Osteoblast (primary cell): ENCODE measurements around the gene PLSCR4. TPM values are rescaled to one million over a fixed set of nuclear protein-coding genes. Genes with fewer than 3 reads are reported as not detected.

Experiments used
- DNase-seq: peaks from one replicate; pipeline ENCODE4 v3.0.0; 2011; ENCODE audit warnings: low spot score, mixed read lengths; ENCODE audit not compliant: insufficient read length; ENCODE audit errors: missing footprints
- H2AFZ ChIP-seq: 2 replicates; pipeline ENCODE4 v1.6.0; 2011; ENCODE audit warnings: mild to moderate bottlenecking, low read length
- H3K27ac ChIP-seq: 2 replicates; pipeline ENCODE4 v1.5.1; 2011; ENCODE audit warnings: mild to moderate bottlenecking, low read depth, low read length, moderate library complexity
- H3K27me3 ChIP-seq: 2 replicates; pipeline ENCODE4 v1.6.0; 2012; ENCODE audit warnings: mild to moderate bottlenecking, control low read depth, inconsistent platforms, low read length, moderate library complexity; ENCODE audit not compliant: insufficient read depth
- H3K36me3 ChIP-seq: 2 replicates; pipeline ENCODE4 v1.5.1; 2011; ENCODE audit warnings: mild to moderate bottlenecking, low read length, control low read depth, moderate library complexity; ENCODE audit not compliant: insufficient read depth
- H3K4me1 ChIP-seq: 2 replicates; pipeline ENCODE4 v1.5.1; 2011; ENCODE audit warnings: mild to moderate bottlenecking, low read length, control low read depth, moderate library complexity; ENCODE audit not compliant: insufficient read depth
- H3K4me2 ChIP-seq: 2 replicates; pipeline ENCODE4 v1.6.0; 2011; ENCODE audit warnings: mild to moderate bottlenecking, low read length; ENCODE audit not compliant: insufficient read depth
- H3K4me3 ChIP-seq: fragments of 200-600 bp; sonication (generic); 3 replicates; pipeline ENCODE4 v1.5.1; 2012; ENCODE audit warnings: mild to moderate bottlenecking, low read length, inconsistent platforms; ENCODE audit not compliant: insufficient read depth
- H3K79me2 ChIP-seq: 2 replicates; pipeline ENCODE4 v1.6.0; 2012; ENCODE audit warnings: mild to moderate bottlenecking, low read length, control low read depth, inconsistent platforms; ENCODE audit not compliant: insufficient read depth
- H3K9me3 ChIP-seq: 2 replicates; pipeline ENCODE4 v1.5.1; 2011; ENCODE audit warnings: low read depth, low read length, control low read depth
- H4K20me1 ChIP-seq: 2 replicates; pipeline ENCODE4 v1.6.0; 2012; ENCODE audit warnings: mild to moderate bottlenecking, low read length, control low read depth; ENCODE audit not compliant: insufficient read depth
- total RNA-seq: library from RNA; depleted of rRNA; stranded (reverse); fragments of >200 nt; gene quantifications from 2 replicates; pipeline ENCODE4 v1.2.3, GENCODE V29; 2012
- TF ChIP-seq, protein P1 (sequence below): IDR thresholded peaks from 2 replicates; pipeline ENCODE4 v1.5.1; 2011; ENCODE audit warnings: mild to moderate bottlenecking, low read depth, low read length, moderate library complexity; ENCODE audit errors: extremely low read depth

Gene PLSCR4
- total RNA-seq, 1 donor = 54.6 TPM

DNA sequence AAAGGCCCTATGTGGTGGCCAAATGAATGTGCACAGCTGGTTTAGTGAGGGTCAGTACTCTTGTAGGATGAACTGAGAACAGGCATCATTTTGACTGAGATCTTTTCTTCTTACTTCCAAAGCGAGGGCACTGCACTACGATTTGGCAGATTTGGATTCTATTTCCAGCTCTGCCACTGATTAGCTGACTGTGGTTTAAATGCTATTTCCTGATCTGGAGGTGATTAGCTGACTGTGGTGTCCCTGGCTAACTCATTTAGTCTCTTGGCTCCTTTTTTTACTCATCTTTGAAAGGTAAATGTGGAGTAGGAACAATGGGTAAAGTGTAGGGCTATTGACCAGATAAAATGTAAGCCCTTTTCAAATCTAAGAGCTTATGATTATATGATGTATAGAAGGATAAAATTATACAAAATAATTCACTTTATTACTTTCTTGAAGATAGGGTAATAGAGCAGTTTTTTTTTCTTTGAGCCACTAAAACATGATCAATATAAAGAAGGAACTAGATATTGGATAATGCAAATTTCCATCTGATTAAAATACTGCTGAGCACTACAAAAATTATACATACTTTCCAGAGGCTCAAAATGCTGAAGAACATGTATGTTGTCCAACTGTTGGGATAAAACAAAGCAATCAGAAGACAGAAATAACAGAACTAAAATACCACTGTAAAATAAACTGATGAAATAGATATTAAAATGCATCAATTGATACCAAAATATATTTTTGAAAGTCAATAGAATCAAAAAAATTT, 50.3 kb downstream of the PLSCR4 start:
- Histone ChIP-seq H3K4me3 (no peak overlapping the region), H4K20me1 (no peaks in the 10 kb centered on the region), H3K27me3 (no peaks in the 10 kb centered on the region), H3K4me2 (no peak overlapping the region), H3K4me1 (no peaks in the 10 kb centered on the region), H3K36me3 (no peaks in the 10 kb centered on the region), H3K79me2 (no peaks in the 10 kb centered on the region), H3K27ac (no peak overlapping the region), H3K9me3 (no peaks in the 10 kb centered on the region), H2AFZ (no peak overlapping the region)
- DNase-seq = no peak
- TF ChIP-seq, protein P1, sequence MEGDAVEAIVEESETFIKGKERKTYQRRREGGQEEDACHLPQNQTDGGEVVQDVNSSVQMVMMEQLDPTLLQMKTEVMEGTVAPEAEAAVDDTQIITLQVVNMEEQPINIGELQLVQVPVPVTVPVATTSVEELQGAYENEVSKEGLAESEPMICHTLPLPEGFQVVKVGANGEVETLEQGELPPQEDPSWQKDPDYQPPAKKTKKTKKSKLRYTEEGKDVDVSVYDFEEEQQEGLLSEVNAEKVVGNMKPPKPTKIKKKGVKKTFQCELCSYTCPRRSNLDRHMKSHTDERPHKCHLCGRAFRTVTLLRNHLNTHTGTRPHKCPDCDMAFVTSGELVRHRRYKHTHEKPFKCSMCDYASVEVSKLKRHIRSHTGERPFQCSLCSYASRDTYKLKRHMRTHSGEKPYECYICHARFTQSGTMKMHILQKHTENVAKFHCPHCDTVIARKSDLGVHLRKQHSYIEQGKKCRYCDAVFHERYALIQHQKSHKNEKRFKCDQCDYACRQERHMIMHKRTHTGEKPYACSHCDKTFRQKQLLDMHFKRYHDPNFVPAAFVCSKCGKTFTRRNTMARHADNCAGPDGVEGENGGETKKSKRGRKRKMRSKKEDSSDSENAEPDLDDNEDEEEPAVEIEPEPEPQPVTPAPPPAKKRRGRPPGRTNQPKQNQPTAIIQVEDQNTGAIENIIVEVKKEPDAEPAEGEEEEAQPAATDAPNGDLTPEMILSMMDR = no peak

DNA sequence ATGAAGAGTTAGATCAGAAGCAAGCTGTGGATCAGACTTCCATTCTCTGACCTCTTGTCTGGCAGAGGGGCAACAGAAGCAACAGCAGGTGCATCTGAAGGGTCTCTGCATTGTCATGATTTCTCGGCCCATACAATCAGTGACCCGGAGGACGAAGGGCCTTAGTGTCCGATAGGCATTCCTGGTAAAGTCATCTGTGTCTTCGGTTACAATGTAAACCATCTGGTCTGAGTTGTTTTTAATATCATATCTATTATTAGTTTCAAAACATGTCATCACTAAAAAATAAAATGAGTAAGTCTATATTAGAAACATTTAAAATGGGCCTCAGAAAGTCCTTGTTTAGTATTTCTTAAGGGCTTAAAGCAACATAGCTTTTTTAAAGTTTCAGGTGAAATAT, 51.1 kb downstream of the PLSCR4 start:
- H3K27me3 ChIP-seq = no peaks in the 10 kb centered on the region
- H3K36me3 ChIP-seq = peaks cover 5% of the 10 kb centered on the region
- H3K4me3 ChIP-seq = no peak overlapping the region
- no peaks in the 10 kb centered on the region for H3K4me1 ChIP-seq
- TF ChIP-seq, protein P1 = no peak
- H3K9me3 ChIP-seq = no peaks in the 10 kb centered on the region
- H3K79me2 ChIP-seq = no peaks in the 10 kb centered on the region
- DNase-seq = no peak
- no peak overlapping the region for H2AFZ ChIP-seq
- no peaks in the 10 kb centered on the region for H4K20me1 ChIP-seq
- no peak overlapping the region for H3K27ac ChIP-seq
- no peak overlapping the region for H3K4me2 ChIP-seq

DNA sequence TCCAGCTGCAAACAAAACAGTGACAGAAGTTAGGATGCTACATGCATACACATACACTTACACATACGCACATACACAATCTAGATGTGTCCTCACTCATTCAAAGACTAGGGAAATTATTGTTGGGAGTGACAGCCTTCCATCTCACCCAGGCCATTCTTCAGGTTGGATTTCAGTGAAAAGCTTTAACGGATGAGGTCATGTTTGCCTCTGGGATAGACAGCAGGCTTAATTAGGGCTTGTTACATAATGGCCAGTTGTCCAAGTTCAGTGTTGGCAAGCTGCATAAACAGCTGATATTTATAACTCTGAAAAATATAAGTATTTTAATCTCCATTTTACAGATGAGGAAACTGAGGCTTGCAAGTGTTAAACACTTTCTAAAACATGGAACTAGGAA, 54.1 kb downstream of the PLSCR4 start:
- Histone ChIP-seq H3K4me2 (no peak overlapping the region), H2AFZ (no peak overlapping the region), H3K79me2 (no peaks in the 10 kb centered on the region), H3K27ac (no peak overlapping the region), H3K4me3 (no peak overlapping the region), H4K20me1 (no peaks in the 10 kb centered on the region), H3K9me3 (no peaks in the 10 kb centered on the region), H3K36me3 (peaks cover 5% of the 10 kb centered on the region), H3K27me3 (no peaks in the 10 kb centered on the region), H3K4me1 (no peaks in the 10 kb centered on the region)
- TF ChIP-seq, protein P1 = no peak
- DNase-seq = no peak

DNA sequence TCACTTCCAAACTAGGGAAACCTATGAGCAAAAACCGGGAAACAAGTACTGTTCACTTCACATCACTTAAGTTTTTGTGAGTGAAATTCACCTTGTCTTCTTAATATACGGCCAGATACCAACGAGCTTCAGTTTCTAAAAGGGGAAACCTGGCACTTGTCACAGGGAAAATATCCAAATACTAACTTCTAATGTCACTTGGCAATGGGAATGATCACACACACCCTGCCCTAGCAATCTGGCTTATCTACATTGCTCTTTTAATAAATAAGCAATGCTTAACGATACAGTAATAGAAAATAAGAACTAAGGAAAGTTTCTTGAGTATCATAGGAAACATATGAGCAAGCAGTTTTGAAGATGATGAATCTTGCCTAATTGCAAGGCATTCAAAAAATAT, 55.3 kb downstream of the PLSCR4 start:
- Histone ChIP-seq H3K27me3 (no peaks in the 10 kb centered on the region), H3K4me1 (no peaks in the 10 kb centered on the region), H2AFZ (no peak overlapping the region), H3K36me3 (peaks cover 5% of the 10 kb centered on the region), H3K4me2 (no peak overlapping the region), H3K9me3 (no peaks in the 10 kb centered on the region), H4K20me1 (no peaks in the 10 kb centered on the region), H3K4me3 (no peak overlapping the region), H3K79me2 (no peaks in the 10 kb centered on the region), H3K27ac (no peak overlapping the region)
- TF ChIP-seq, protein P1 = no peak
- no peak for DNase-seq
